AG09309 (cell line): Measurements from ENCODE around the gene NMRK2.
"Not testable (repeated sequence)": the region's sequence is repeated elsewhere in the genome, so short reads cannot be mapped to it uniquely, and the experiment has no call there.

ENCODE experiments used
- DNase-seq: peaks from one replicate; pipeline ENCODE4 v3.0.0-alpha.2; 2010; ENCODE audit warnings: low read depth
- H3K4me3 ChIP-seq: 2 replicates; pipeline ENCODE4 v1.5.1; 2011; ENCODE audit warnings: mild to moderate bottlenecking, low read depth, low read length, moderate library complexity; ENCODE audit not compliant: control insufficient read depth
- CTCF ChIP-seq: IDR thresholded peaks from 2 replicates; pipeline ENCODE4 v1.5.1; 2011; ENCODE audit warnings: mild to moderate bottlenecking, low read depth, low read length, inconsistent platforms; ENCODE audit not compliant: insufficient read depth, control insufficient read depth; ENCODE audit errors: missing control alignments

The NMRK2 gene

GRCh38 chr19:3932931-3933810 lies at the start of gene NMRK2:
Gene NMRK2 (plus strand): TSS chr19:3933069. CDS start chr19:3933672, 603 bp downstream.
- no peak within 1 kb of the TSS for H3K4me3 ChIP-seq
- DNase-seq = no peak
- no peak for TF ChIP-seq CTCF

- TF ChIP-seq CTCF = no peak
Measured at GRCh38 chr19:3890591-3890990, 42.3 kb upstream of the NMRK2 start.

GRCh38 chr19:3893509-3894179 lies 39.2 kb upstream of the NMRK2 start:
- TF ChIP-seq CTCF = no peak
- no peak for DNase-seq

More at GRCh38 chr19:3890591-3890990, 42.3 kb upstream of the NMRK2 start:
- DNase-seq = no peak
- no peak overlapping the region for H3K4me3 ChIP-seq

GRCh38 chr19:3894959-3895358 lies 37.9 kb upstream of the NMRK2 start:
- not testable (repeated sequence) for H3K4me3 ChIP-seq, DNase-seq

More at GRCh38 chr19:3893509-3894179, 39.2 kb upstream of the NMRK2 start:
- no peak overlapping the region for H3K4me3 ChIP-seq

- DNase-seq = no peak
- no peak overlapping the region for H3K4me3 ChIP-seq
- TF ChIP-seq CTCF = no peak
Measured at GRCh38 chr19:3895788-3896187, 37.1 kb upstream of the NMRK2 start.

- TF ChIP-seq CTCF = no peak
- DNase-seq = no peak
- H3K4me3 ChIP-seq = no peak overlapping the region
Measured at GRCh38 chr19:3897936-3898335, 34.9 kb upstream of the NMRK2 start.

GRCh38 chr19:3898426-3898825 lies 34.4 kb upstream of the NMRK2 start:
- no peak overlapping the region for H3K4me3 ChIP-seq
- no peak for DNase-seq
- TF ChIP-seq CTCF = no peak
